GM12878 (cell line): Measurements from ENCODE around the gene GNGT2. TPM values are rescaled to one million over a fixed set of nuclear protein-coding genes. Genes with fewer than 3 reads are reported as not detected.

Source experiments
- ATAC-seq: fragments of 200-7000 bp; cut with Tn5 transposase; 3 replicates; pipeline ENCODE4 v1.9.1; 2020; ENCODE audit warnings: mild to moderate bottlenecking, moderate library complexity
- BruUV-seq: library from RNA; stranded (reverse); fragments of 400-500 nt; replicated peaks from 2 replicates; lab custom pipeline; 2021; lab: Mats Ljungman, UMichigan
- CTCF ChIA-PET: fragments of 300-600 bp; sonication (Branson Sonifier 250); formaldehyde crosslinking; extraction: SDS; loops from one replicate; lab custom pipeline; 2021; ENCODE audit warnings: inconsistent platforms; lab: Yijun Ruan, JAX
- POLR2A ChIA-PET: fragments of 350-600 bp; formaldehyde crosslinking; extraction: SDS; loops from one replicate; lab custom pipeline; 2021; ENCODE audit warnings: inconsistent platforms; lab: Charles Lee
- RAD21 ChIA-PET: fragments of 300-600 bp; sonication (Branson Sonifier 250); formaldehyde crosslinking; loops from one replicate; lab custom pipeline; 2023; ENCODE audit warnings: antibody characterized with exemption; ENCODE audit not compliant: unreplicated experiment; lab: Charles Lee
- SMC1A ChIA-PET: fragments of 300-600 bp; sonication (Branson Sonifier 250); formaldehyde crosslinking; loops from one replicate; lab custom pipeline; 2023; ENCODE audit not compliant: unreplicated experiment, uncharacterized antibody; lab: Charles Lee
- DNase-seq: peaks from one replicate; pipeline ENCODE4 v3.0.0-alpha.2; 2011; ENCODE audit warnings: low read depth, low spot score
- FAIRE-seq: peaks from 3 replicates; lab custom pipeline; 2011; peaks lifted over from hg19 to GRCh38; lab: Jason Lieb, UNC
- H2AFZ ChIP-seq: 2 replicates; pipeline ENCODE4 v1.6.0; 2011; ENCODE audit warnings: low read depth, low read length, control low read depth; ENCODE audit not compliant: control insufficient read depth
- H3K27ac ChIP-seq: 2 replicates; pipeline ENCODE4 v1.5.1; 2011; ENCODE audit warnings: control low read depth; ENCODE audit not compliant: control insufficient read depth, insufficient read depth
- H3K27me3 ChIP-seq, 2 experiments: replicated peaks in 1 of 2; 2 replicates each; pipeline versions ENCODE4 v1.6.0 to v1.6.1; 2011; ENCODE audit warnings: low read length in 1 of 2; ENCODE audit not compliant: control insufficient read depth in 2 of 2, insufficient read depth in 2 of 2
- H3K36me3 ChIP-seq, 2 experiments: 2 replicates each; pipeline ENCODE4 v1.5.1; 2011; ENCODE audit warnings: low read length in 1 of 2; ENCODE audit not compliant: control insufficient read depth in 2 of 2, insufficient read depth in 2 of 2
- H3K4me1 ChIP-seq: 2 replicates; pipeline ENCODE4 v1.6.1; 2011; ENCODE audit warnings: mild to moderate bottlenecking, low read length, moderate library complexity, mixed read lengths; ENCODE audit not compliant: control insufficient read depth, insufficient read depth
- H3K4me2 ChIP-seq: 2 replicates; pipeline ENCODE4 v1.6.0; 2011; ENCODE audit warnings: control low read depth; ENCODE audit not compliant: control insufficient read depth, insufficient read depth
- H3K4me3 ChIP-seq: fragments of 200-600 bp; sonication (generic); 2 replicates; pipeline ENCODE4 v1.5.1; 2016
- H3K79me2 ChIP-seq: 2 replicates; pipeline ENCODE4 v1.6.0; 2011; ENCODE audit warnings: low read length; ENCODE audit not compliant: control insufficient read depth, insufficient read depth
- H3K9ac ChIP-seq: 2 replicates; pipeline ENCODE4 v1.8.0; 2011; ENCODE audit warnings: low read length, control low read depth, mixed read lengths; ENCODE audit not compliant: control insufficient read depth, insufficient read depth
- H3K9me3 ChIP-seq: replicated peaks from 3 replicates; pipeline ENCODE4 v1.5.1; 2011; ENCODE audit warnings: mild to moderate bottlenecking, low read length; ENCODE audit not compliant: control insufficient read depth, insufficient read depth
- H4K20me1 ChIP-seq: 2 replicates; pipeline ENCODE4 v1.6.0; 2011; ENCODE audit not compliant: control insufficient read depth, insufficient read depth
- ATF2 ChIP-seq: IDR thresholded peaks from 2 replicates; pipeline ENCODE4 v1.6.1; 2012; ENCODE audit warnings: low read length, inconsistent platforms
- CEBPZ ChIP-seq: fragments of 150-350 bp; IDR thresholded peaks from 2 replicates; pipeline ENCODE4 v1.6.1; 2016; ENCODE audit warnings: low read depth, low read length
- DPF2 ChIP-seq: fragments of 450-650 bp; IDR thresholded peaks from 2 replicates; pipeline ENCODE4 v1.6.1; 2017; ENCODE audit warnings: mild to moderate bottlenecking
- KDM1A ChIP-seq: fragments of 200-600 bp; sonication (generic); IDR thresholded peaks from 2 replicates; pipeline ENCODE4 v1.6.1; 2016; ENCODE audit warnings: borderline replicate concordance
- RAD51 ChIP-seq: fragments of 450-650 bp; IDR thresholded peaks from 2 replicates; pipeline ENCODE4 v1.6.1; 2016; ENCODE audit warnings: moderate library complexity, mild to moderate bottlenecking, inconsistent platforms
- RBBP5 ChIP-seq: fragments of 200-600 bp; sonication (generic); conservative IDR thresholded peaks from 2 replicates; pipeline ENCODE4 v1.6.1; 2016
- SMC3 ChIP-seq: IDR thresholded peaks from 2 replicates; pipeline ENCODE4 v1.6.1; 2011; ENCODE audit warnings: low read length, improper control_type of control experiment, borderline replicate concordance
- TCF3 ChIP-seq: IDR thresholded peaks from 2 replicates; pipeline ENCODE4 v1.6.1; 2012; ENCODE audit warnings: low read depth, mild to moderate bottlenecking, low read length, borderline replicate concordance; ENCODE audit not compliant: insufficient read depth
- WGBS: methylation state at CpG from one replicate; pipeline ENCODE4 v1.1.6; 2016; ENCODE audit warnings: low lambda C conversion rate; ENCODE audit not compliant: insufficient replicate concordance, insufficient coverage; ENCODE audit errors: missing lambda C conversion rate; 5-methylcytosine and 5-hydroxymethylcytosine counted together
- in situ Hi-C: fragments of 300-500 bp; cut with MboI; formaldehyde crosslinking; loops from 9 replicates; pipeline ENCODE4 v1.14.3; 2018; ENCODE audit warnings: mixed read lengths
- intact Hi-C: fragments of 100-400 bp; cut with micrococcal nuclease; formaldehyde crosslinking; loops from one replicate; pipeline ENCODE4 v1.14.2; 2022; ENCODE audit not compliant: unreplicated experiment
- polyA plus RNA-seq, 11 experiments: library from polyadenylated mRNA; depleted of rRNA in 4 of 11; unstranded in 6 of 11; stranded (reverse) in 5 of 11; fragments of >200 nt; fragmentation: Nextera tagmentation in 4 of 11; fragmentation: Illumina TruSeq in 1 of 11; extraction: Ambion mirVana in 4 of 11; extraction: Trizol in 1 of 11; gene quantifications; 1 replicate in 1 of 11; 2 replicates in 10 of 11; pipeline versions ENCODE4 v1.2.1 to v1.2.3, GENCODE V29; 2011 to 2016; ENCODE audit warnings: inconsistent platforms in 2 of 11, missing spikeins in 2 of 11, low read depth in 1 of 11
- total RNA-seq, 4 experiments: library from RNA; depleted of rRNA in 3 of 4; stranded (reverse); fragments of >200 nt in 3 of 4; fragmentation: Illumina TruSeq in 1 of 4; extraction: Trizol in 1 of 4; gene quantifications; 2 replicates each; pipeline versions ENCODE4 v1.2.1 to v1.2.3, GENCODE V29; 2013 to 2021

GNGT2 gene
- total and polyA plus RNA-seq, 10 of the 15 experiments (the other 5 are each of a cell fraction or from before 2014, with no cell fraction given): 15.3 to 60.4 (median 32.0) TPM

- POLR2A ChIA-PET: interaction anchor here (0.5 to 0.7 kb wide), 2 partner anchors 78 to 104 kb away, joined by 3 read pairs; partner anchors contain the start of gene ZNF652
- no peaks in the 10 kb centered on the region for H4K20me1 ChIP-seq
- no peak overlapping the region for H3K27ac ChIP-seq
- H3K36me3 ChIP-seq: no peaks in the 10 kb centered on the region
- no peak for TF ChIP-seq RBBP5
- TF ChIP-seq RAD51: no peak
- TF ChIP-seq SMC3: no peak
- TF ChIP-seq, all 136 proteins: peak for 0
- H3K4me1 ChIP-seq: peaks cover 3% of the 10 kb centered on the region; the same call in 1 of the 2 replicates
- no peak for DNase-seq
- no peaks in the 10 kb centered on the region for H3K9me3 ChIP-seq
- no peak for FAIRE-seq
- RAD21 ChIA-PET: interaction anchor here (0.7 kb wide), 1 partner anchor 203 kb away, joined by 3 read pairs; no protein-coding TSS in a partner anchor
- H3K27me3 ChIP-seq: peaks cover 2% of the 10 kb centered on the region in 2 experiments; a peak in 3 of 4 replicates
- intact Hi-C loops: no loop called here
- H3K4me3 ChIP-seq: no peak overlapping the region
- no peak overlapping the region for H3K9ac ChIP-seq
- no peak overlapping the region for H3K4me2 ChIP-seq
- no peak for ATAC-seq
- H2AFZ ChIP-seq: no peak overlapping the region
- SMC1A ChIA-PET: no interaction called here
- in situ Hi-C loops: no loop called here
- WGBS: 50% methylated on average over 3 of the region's 3 CpGs
- H3K79me2 ChIP-seq: no peaks in the 10 kb centered on the region
- no TSS peak for BruUV-seq
- CTCF ChIA-PET: interaction anchor here (0.7 to 1.5 kb wide), 3 partner anchors 10 to 226 kb away, joined by 3 to 4 read pairs (median 3); no protein-coding TSS in a partner anchor
Observed at GRCh38 chr17:49258394-49258793, 48.0 kb upstream of the GNGT2 start.

GRCh38 chr17:49255125-49255524 lies 44.8 kb upstream of the GNGT2 start:
- SMC1A ChIA-PET: no interaction called here
- in situ Hi-C loops: no loop called here

More at GRCh38 chr17:49255125-49255524, 44.8 kb upstream of the GNGT2 start:
- H3K4me3 ChIP-seq: no peak overlapping the region
- no peak overlapping the region for H2AFZ ChIP-seq
- intact Hi-C loops: no loop called here
- no peak overlapping the region for H3K9ac ChIP-seq
- no peak for FAIRE-seq
- no peaks in the 10 kb centered on the region for H3K9me3 ChIP-seq
- ChIA-PET POLR2A (no interaction called here), RAD21 (interaction anchor here (0.6 kb wide), 1 partner anchor 530 kb away, joined by 6 read pairs; no protein-coding TSS in a partner anchor), CTCF (interaction anchor here (1.0 kb wide), 1 partner anchor 113 kb away, joined by 3 read pairs; no protein-coding TSS in a partner anchor)
- TF ChIP-seq ATF2: no peak
- no peak for TF ChIP-seq TCF3
- no peak for TF ChIP-seq CEBPZ
- TF ChIP-seq DPF2: no peak
- TF ChIP-seq KDM1A: no peak
- peaks cover 3% of the 10 kb centered on the region; the same call in 1 of the 2 replicates for H3K4me1 ChIP-seq
- no peak overlapping the region for H3K4me2 ChIP-seq
- H3K27me3 ChIP-seq: no peaks in the 10 kb centered on the region; a peak in 2 of 4 replicates
- no peak for DNase-seq
- no peaks in the 10 kb centered on the region for H3K36me3 ChIP-seq
- no peak overlapping the region for H3K27ac ChIP-seq
- 35% methylated on average over 5 of the region's 5 CpGs for WGBS
- no peak for ATAC-seq
- no peaks in the 10 kb centered on the region for H3K79me2 ChIP-seq
- BruUV-seq: no TSS peak
- no peaks in the 10 kb centered on the region for H4K20me1 ChIP-seq
